Ovary (tissue), 3 donors: ENCODE data around the gene SOCS2.

ENCODE experiments used
- EP300 ChIP-seq: sonication (generic); formaldehyde crosslinking; IDR thresholded peaks from one replicate; pipeline ENCODE4 v1.6.1; 2017; ENCODE audit warnings: antibody characterized with exemption
- POLR2A ChIP-seq: fragments of 450-650 bp; IDR thresholded peaks from one replicate; pipeline ENCODE4 v1.6.1; 2017; ENCODE audit warnings: antibody characterized with exemption, mild to moderate bottlenecking, moderate library complexity
- TF ChIP-seq, protein P1 (sequence below), 3 donors: fragments of 450-650 bp in 2 of 3; fragments of 200-600 bp in 1 of 3; IDR thresholded peaks; one replicate each; pipeline versions ENCODE4 v1.5.1 to v1.8.0; 2016 to 2022; ENCODE audit warnings: antibody characterized with exemption in 3 of 3, mild to moderate bottlenecking in 1 of 3
- donor health status: DM: no; HTN: no; CAD: no.

DNA sequence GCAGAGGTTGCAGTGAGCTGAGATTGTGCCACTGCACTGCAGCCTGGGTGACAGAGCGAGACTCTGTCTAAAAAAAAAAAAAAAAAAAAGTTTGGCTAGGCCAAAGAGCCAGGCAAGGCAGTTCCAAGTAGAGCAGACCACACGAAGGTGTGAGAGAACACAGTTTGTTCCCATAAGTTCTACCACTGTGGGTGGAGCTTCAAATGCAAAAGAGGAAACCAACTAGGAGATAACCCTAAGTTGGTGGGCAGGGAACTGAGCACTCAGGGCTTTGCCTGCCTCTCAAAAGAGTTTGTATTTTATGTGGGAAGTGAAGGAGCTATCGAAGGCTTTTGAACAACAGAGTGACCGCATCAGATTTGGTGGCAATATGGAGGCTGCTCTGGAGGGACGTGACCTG is 15.1 kb downstream of the SOCS2 start:
- TF ChIP-seq, protein P1, sequence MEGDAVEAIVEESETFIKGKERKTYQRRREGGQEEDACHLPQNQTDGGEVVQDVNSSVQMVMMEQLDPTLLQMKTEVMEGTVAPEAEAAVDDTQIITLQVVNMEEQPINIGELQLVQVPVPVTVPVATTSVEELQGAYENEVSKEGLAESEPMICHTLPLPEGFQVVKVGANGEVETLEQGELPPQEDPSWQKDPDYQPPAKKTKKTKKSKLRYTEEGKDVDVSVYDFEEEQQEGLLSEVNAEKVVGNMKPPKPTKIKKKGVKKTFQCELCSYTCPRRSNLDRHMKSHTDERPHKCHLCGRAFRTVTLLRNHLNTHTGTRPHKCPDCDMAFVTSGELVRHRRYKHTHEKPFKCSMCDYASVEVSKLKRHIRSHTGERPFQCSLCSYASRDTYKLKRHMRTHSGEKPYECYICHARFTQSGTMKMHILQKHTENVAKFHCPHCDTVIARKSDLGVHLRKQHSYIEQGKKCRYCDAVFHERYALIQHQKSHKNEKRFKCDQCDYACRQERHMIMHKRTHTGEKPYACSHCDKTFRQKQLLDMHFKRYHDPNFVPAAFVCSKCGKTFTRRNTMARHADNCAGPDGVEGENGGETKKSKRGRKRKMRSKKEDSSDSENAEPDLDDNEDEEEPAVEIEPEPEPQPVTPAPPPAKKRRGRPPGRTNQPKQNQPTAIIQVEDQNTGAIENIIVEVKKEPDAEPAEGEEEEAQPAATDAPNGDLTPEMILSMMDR (IDR thresholded peaks at IDR 0.05): no peak
- no peak for TF ChIP-seq POLR2A
- TF ChIP-seq EP300: no peak
